ENCODE results near the gene ANGPTL1. TPM values are rescaled to one million over a fixed set of nuclear protein-coding genes. Genes with fewer than 3 reads are reported as not detected.
"Not testable (repeated sequence)": the region's sequence is repeated elsewhere in the genome, so short reads cannot be mapped to it uniquely, and the experiment has no call there.

ANGPTL1 gene
- total RNA-seq, 1 donor from 2014 or later: under 0.01 TPM

DNA sequence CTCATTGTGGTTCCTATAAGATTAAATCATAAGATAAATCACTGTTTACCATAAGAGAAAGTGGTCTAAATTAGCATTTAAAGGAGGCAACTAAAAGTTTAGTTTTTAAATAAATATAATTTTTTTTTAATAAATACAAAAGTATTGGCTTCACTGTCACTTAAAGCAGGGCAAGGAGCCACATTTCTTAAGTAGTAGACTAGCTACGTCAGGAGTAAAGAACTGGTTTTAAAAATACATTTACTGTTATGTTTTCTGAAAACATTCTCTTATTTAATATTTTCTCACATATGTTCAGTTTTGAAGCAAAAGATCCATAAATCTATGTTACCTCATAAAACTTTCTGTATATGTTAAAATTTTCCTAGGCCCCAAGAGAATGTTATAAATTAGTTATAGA lies 2.2 kb downstream of the ANGPTL1 start:
- DNase-seq (ENCODE audit: low read depth, low spot score): no peak

GRCh38 chr1:178867670-178868069 lies 3.2 kb downstream of the ANGPTL1 start:
- DNase-seq (ENCODE audit: low read depth, low spot score): no peak

GRCh38 chr1:178864326-178864725 lies 6.6 kb downstream of the ANGPTL1 start:
- no peak for DNase-seq (ENCODE audit: low read depth, low spot score)

DNA sequence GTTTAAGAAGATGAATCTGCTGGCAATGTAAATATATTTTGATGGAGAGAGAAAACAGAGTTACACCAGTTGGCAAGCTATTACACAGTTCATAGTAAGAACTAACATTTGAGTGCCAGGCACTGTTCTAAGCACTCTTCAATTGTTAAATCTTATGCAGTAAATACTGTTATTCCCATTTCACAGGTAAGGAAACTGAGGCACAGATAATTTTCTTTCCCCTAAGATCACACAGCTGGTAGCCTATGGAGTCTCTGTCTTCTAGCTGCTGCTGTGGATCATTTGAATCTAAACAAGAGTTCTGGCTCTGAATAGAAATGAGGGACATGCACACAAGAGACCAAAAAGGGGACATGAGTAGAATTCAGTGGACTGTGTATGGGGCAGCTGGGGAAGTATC lies 8.0 kb downstream of the ANGPTL1 start:
- DNase-seq (ENCODE audit: low read depth, low spot score): no peak

- no peak for DNase-seq (ENCODE audit: low read depth, low spot score)
Observed at GRCh38 chr1:178862416-178862815, 8.5 kb downstream of the ANGPTL1 start.

DNA sequence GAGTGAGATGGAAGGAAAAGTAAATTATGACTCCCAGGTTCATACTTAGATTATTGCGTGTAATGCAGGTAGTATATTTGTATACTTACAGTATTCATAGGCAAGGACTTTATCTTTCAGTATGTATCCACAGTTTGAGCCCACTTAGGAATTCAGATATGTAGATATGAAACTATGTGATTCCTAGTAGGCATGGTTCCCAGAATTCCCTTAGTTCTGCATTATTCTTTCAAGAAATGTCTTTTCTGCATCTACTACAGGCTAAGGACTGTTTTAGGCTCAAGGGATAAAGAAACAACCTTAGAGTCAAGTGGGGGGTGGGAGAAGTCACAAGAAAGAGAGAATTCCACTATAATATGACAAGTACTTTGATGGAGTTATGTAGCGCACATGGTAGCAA lies 13.8 kb downstream of the ANGPTL1 start:
- no peak for DNase-seq (ENCODE audit: low read depth, low spot score)

GRCh38 chr1:178849918-178850317 lies 21.0 kb downstream of the ANGPTL1 start:
- DNase-seq (ENCODE audit: low read depth, low spot score): no peak

GRCh38 chr1:178847919-178848318 lies 23.0 kb downstream of the ANGPTL1 start:
- DNase-seq (ENCODE audit: low read depth, low spot score): not testable (repeated sequence)

- no peak for DNase-seq (ENCODE audit: low read depth, low spot score)
Observed at GRCh38 chr1:178847396-178847849, 23.5 kb downstream of the ANGPTL1 start.

DNA sequence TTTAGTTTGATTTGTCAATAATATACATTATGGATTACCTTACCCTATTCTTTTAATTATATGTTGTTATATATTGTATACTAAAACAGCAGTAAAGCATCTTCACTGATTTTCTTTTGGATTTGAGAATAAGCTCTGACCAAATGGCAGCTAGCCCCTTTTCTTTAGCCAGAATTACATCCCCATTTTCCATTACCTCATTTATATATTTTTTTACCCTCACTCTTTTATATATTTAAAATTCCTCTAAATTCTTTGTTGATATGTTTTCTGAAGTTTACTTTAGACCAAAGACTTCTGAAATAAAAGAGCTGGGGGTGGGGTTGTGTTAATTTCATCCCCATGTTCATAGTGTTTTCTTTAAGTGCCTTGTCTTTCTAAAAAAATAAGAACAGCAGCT lies 24.6 kb downstream of the ANGPTL1 start:
- no peak for DNase-seq (ENCODE audit: low read depth, low spot score)

GRCh38 chr1:178844436-178844835 lies 26.4 kb downstream of the ANGPTL1 start:
- no peak for DNase-seq (ENCODE audit: low read depth, low spot score)

DNA sequence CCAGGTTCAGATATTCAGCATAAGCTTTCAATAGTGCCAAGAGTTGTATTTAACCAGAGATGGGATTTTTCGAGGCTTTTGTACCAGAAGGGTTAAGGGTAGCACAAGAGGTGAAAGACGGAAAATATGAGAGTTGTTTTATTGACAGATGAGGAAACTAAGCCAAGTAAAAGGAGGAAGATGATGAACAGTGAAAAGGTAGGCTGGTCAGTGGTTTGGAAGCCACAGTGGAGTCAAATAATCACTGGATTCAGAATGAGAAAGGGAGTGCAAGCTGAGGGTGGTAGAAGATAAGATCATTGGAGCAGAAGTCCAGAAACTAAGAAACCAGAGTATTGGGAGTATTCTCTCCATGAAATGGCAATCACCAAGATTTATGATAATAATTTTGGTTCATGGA lies 45.7 kb downstream of the ANGPTL1 start:
- DNase-seq (ENCODE audit: low read depth, low spot score): no peak

GRCh38 chr1:178821134-178821866 lies 49.6 kb downstream of the ANGPTL1 start:
- no peak for DNase-seq (ENCODE audit: low read depth, low spot score)

GRCh38 chr1:178819123-178819522 lies 51.8 kb downstream of the ANGPTL1 start:
- DNase-seq (ENCODE audit: low read depth, low spot score): no peak

DNA sequence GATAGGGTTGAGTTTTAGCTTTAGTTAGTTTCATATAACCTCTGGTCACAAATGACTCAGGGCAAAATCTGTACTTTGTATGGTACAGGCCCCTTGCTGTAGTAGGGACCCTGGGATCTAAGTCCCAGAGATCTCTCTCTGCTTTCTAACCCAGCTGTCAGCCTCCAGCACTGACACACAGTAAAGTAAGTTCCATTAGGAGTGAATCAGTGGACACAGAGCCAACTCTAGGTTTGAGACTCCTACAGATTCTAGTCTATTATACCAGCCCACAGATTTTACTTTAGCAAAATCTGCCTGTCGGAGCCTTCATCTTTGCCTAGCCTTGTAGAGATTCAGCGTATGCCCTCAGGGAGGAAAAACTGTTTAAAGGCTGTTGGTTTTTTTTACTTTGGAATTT lies 52.5 kb downstream of the ANGPTL1 start:
- DNase-seq (ENCODE audit: low read depth, low spot score): no peak

- DNase-seq (ENCODE audit: low read depth, low spot score): no peak
Observed at GRCh38 chr1:178810585-178810984, 60.3 kb downstream of the ANGPTL1 start.

DNA sequence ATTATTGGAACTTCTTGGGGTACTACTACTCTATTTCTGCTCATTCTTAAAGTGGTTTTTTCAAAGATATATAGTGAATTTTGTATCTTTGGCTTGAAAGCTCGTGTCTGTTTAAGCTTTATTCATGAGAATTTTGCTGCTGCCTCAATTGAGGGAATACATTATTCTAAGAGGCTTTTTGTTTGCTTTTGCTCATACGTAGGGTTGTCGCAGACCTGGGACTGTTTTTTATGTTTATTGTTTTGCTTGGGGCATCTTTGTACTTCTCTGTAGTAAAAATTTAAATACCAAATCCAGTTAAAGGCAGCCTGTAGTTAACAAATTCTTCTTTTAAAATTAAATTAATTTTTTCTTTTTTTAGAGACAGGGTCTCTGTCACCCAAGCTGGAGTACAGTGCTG lies 62.3 kb downstream of the ANGPTL1 start:
- no peak for DNase-seq (ENCODE audit: low read depth, low spot score)

- no peak for DNase-seq (ENCODE audit: low read depth, low spot score)
Observed at GRCh38 chr1:178806665-178807300, 64.1 kb downstream of the ANGPTL1 start.

GRCh38 chr1:178802873-178803272 lies 68.0 kb downstream of the ANGPTL1 start:
- no peak for DNase-seq (ENCODE audit: low read depth, low spot score)

Measured in pulmonary artery endothelial cell (primary cell).